ENCODE data around the gene HABP2. TPM values are rescaled to one million over a fixed set of nuclear protein-coding genes. Genes with fewer than 3 reads are reported as not detected.

The HABP2 gene
- total and polyA plus RNA-seq, 2 of the 4 experiments (the other 2 are of a cell fraction), result not detected

DNA sequence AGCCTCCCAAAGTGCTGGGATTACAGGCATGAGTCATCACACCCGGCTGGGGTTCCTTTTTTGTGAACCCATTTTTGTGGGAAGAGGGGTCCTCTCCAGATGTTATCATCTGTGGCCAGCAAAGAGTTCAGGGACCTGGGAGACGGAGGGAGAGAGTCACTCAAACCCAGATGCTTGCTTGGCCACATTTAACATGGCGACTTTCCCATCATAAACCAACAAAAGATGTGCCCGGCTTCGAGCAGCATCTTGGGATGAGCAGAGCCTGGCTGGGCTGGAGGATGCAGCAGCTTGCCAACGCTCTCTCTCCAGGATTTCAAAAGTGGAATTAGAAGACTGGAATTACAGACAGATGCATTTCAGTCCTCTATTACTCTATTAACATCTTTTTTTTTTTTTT is 19.1 kb upstream of the HABP2 start:
- Histone ChIP-seq H3K27me3 (ENCODE audit: control insufficient read depth, insufficient read depth, low read length) (no peaks in the 10 kb centered on the region; the same call in 1 of the 2 replicates), H2BK5ac (ENCODE audit: low read depth, low read length, poor library complexity, severe bottlenecking) (no peak overlapping the region), H2AK5ac (ENCODE audit: low read depth, low read length) (no peak overlapping the region), H4K91ac (ENCODE audit: insufficient read depth, low read depth, low read length) (no peak overlapping the region), H2BK20ac (ENCODE audit: low read depth, low read length) (no peak overlapping the region), H2AK9ac (replicated peaks; ENCODE audit: low read depth, low read length, poor library complexity) (no peak overlapping the region), H4K20me1 (ENCODE audit: insufficient read depth, low read length) (no peaks in the 10 kb centered on the region), H3K18ac (ENCODE audit: low read depth, low read length) (no peak overlapping the region), H3K9ac (ENCODE audit: low read depth, low read length) (no peak overlapping the region), H3K79me1 (ENCODE audit: low read depth in 1 of 2, low read length in 2 of 2) (no peaks in the 10 kb centered on the region), H2BK15ac (ENCODE audit: low read depth, low read length) (no peak overlapping the region), H2BK120ac (ENCODE audit: low read depth, low read length) (no peak overlapping the region), H3K9me1 (ENCODE audit: insufficient read depth, low read length) (no peaks in the 10 kb centered on the region), H2AFZ (replicated peaks; ENCODE audit: low read length, poor library complexity) (no peak overlapping the region), H3K27ac (ENCODE audit: insufficient read depth, low read length) (no peak overlapping the region), H3K36me3 (ENCODE audit: control insufficient read depth, insufficient read depth, low read length) (no peaks in the 10 kb centered on the region), H3K4me2 (ENCODE audit: low read depth, low read length) (no peak overlapping the region), H3K4me3 (ENCODE audit: insufficient read depth, low read depth, low read length) (no peak overlapping the region), H3K9me3 (ENCODE audit: control insufficient read depth, insufficient read depth, low read length) (no peaks in the 10 kb centered on the region), H3K14ac (replicated peaks; ENCODE audit: low read depth, low read length) (no peak overlapping the region), H3K4ac (ENCODE audit: low read depth, low read length) (no peak overlapping the region), H4K5ac (ENCODE audit: low read depth, low read length) (no peak overlapping the region), H3K56ac (ENCODE audit: extremely low read depth, insufficient read depth, low read length) (no peak overlapping the region), H4K8ac (ENCODE audit: low read depth in 2 of 2, low read length in 2 of 2) (no peak overlapping the region), H3K23ac (ENCODE audit: low read depth, low read length) (no peak overlapping the region), H3K4me1 (ENCODE audit: control insufficient read depth, insufficient read depth, low read length) (no peaks in the 10 kb centered on the region)
- ATAC-seq (ENCODE audit: low read depth) (no peak), DNase-seq (no peak)
- POLR2A ChIA-PET (ENCODE audit: unreplicated experiment), result no interaction called here
- TF ChIP-seq, protein P1, sequence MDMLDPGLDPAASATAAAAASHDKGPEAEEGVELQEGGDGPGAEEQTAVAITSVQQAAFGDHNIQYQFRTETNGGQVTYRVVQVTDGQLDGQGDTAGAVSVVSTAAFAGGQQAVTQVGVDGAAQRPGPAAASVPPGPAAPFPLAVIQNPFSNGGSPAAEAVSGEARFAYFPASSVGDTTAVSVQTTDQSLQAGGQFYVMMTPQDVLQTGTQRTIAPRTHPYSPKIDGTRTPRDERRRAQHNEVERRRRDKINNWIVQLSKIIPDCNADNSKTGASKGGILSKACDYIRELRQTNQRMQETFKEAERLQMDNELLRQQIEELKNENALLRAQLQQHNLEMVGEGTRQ (IDR thresholded peaks at IDR 0.05; ENCODE audit: low read depth, low read length), result no peak
- TF ChIP-seq, protein P2, sequence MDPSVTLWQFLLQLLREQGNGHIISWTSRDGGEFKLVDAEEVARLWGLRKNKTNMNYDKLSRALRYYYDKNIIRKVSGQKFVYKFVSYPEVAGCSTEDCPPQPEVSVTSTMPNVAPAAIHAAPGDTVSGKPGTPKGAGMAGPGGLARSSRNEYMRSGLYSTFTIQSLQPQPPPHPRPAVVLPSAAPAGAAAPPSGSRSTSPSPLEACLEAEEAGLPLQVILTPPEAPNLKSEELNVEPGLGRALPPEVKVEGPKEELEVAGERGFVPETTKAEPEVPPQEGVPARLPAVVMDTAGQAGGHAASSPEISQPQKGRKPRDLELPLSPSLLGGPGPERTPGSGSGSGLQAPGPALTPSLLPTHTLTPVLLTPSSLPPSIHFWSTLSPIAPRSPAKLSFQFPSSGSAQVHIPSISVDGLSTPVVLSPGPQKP (IDR thresholded peaks at IDR 0.05; ENCODE audit: borderline replicate concordance, low read depth, low read length), result no peak
- TF ChIP-seq SMC3 (IDR thresholded peaks at IDR 0.05; ENCODE audit: low read depth, low read length) (no peak), MXI1 (IDR thresholded peaks at IDR 0.05; ENCODE audit: borderline replicate concordance, low read depth, low read length) (no peak), RCOR1 (IDR thresholded peaks at IDR 0.05; ENCODE audit: insufficient replicate concordance, low read length) (no peak), BHLHE40 (IDR thresholded peaks at IDR 0.05; ENCODE audit: low read depth, low read length) (no peak), FOS (IDR thresholded peaks at IDR 0.05; ENCODE audit: low read depth, low read length) (no peak), RFX5 (IDR thresholded peaks at IDR 0.05; ENCODE audit: low read depth, low read length) (no peak), RAD21 (IDR thresholded peaks at IDR 0.05; ENCODE audit: low read length) (no peak), CHD1 (IDR thresholded peaks at IDR 0.05; ENCODE audit: low read depth, low read length) (no peak), POLR2A (IDR thresholded peaks at IDR 0.05; ENCODE audit: low read depth, low read length) (no peak), MAFK (IDR thresholded peaks at IDR 0.05; ENCODE audit: low read depth, low read length) (no peak), MAZ (IDR thresholded peaks at IDR 0.05; ENCODE audit: borderline replicate concordance, low read depth, low read length) (no peak), CEBPB (IDR thresholded peaks at IDR 0.05; ENCODE audit: low read depth, low read length) (no peak), NFE2L2 (IDR thresholded peaks at IDR 0.05; ENCODE audit: low read depth, low read length) (no peak)
- TF ChIP-seq, protein P3, sequence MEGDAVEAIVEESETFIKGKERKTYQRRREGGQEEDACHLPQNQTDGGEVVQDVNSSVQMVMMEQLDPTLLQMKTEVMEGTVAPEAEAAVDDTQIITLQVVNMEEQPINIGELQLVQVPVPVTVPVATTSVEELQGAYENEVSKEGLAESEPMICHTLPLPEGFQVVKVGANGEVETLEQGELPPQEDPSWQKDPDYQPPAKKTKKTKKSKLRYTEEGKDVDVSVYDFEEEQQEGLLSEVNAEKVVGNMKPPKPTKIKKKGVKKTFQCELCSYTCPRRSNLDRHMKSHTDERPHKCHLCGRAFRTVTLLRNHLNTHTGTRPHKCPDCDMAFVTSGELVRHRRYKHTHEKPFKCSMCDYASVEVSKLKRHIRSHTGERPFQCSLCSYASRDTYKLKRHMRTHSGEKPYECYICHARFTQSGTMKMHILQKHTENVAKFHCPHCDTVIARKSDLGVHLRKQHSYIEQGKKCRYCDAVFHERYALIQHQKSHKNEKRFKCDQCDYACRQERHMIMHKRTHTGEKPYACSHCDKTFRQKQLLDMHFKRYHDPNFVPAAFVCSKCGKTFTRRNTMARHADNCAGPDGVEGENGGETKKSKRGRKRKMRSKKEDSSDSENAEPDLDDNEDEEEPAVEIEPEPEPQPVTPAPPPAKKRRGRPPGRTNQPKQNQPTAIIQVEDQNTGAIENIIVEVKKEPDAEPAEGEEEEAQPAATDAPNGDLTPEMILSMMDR (conservative IDR thresholded peaks at IDR 0.05; ENCODE audit: low read depth, low read length), result no peak
- CTCF ChIA-PET, result no interaction called here
- dilution Hi-C loops (cut with HindIII; ENCODE audit: low sequenced_read_pairs, unreplicated experiment) (no loop called here), in situ Hi-C loops (cut with MboI; ENCODE audit: low sequenced_read_pairs) (no loop called here), intact Hi-C loops (cut with micrococcal nuclease) (no loop called here)
- WGBS, 2 experiments (ENCODE audit: extremely low coverage in 2 of 2, insufficient read length in 1 of 2), result 100% methylated on average over 2 of the region's 6 CpGs; no CpG with 5 or more reads in 1 of the 2 experiments
- no TSS peak for BruUV-seq (replicated peaks)

Data from IMR-90 (cell line).